ENCODE data around the gene TAPBP.

The TAPBP gene

GRCh38 chr6:33299237-33299944 lies 14.5 kb downstream of the TAPBP start:
- peak; percentile 70 for TF ChIP-seq CTCF (IDR thresholded peaks at IDR 0.05; ENCODE audit: borderline replicate concordance, insufficient read depth, low read depth, low read length)
- H3K4me3 ChIP-seq (ENCODE audit: low read depth, low read length) = peak overlapping the region; percentile 62

GRCh38 chr6:33298773-33299236 lies 15.1 kb downstream of the TAPBP start, which contains the start of gene RGL2:
RGL2 (minus strand) TSS chr6:33298942; CDS start chr6:33298610, 332 bp downstream.
- peak within 1 kb of the TSS; percentile 62 for H3K4me3 ChIP-seq (ENCODE audit: low read depth, low read length)
- TF ChIP-seq CTCF (IDR thresholded peaks at IDR 0.05; ENCODE audit: borderline replicate concordance, insufficient read depth, low read depth, low read length) = no peak

GRCh38 chr6:33297956-33298772 lies 15.7 kb downstream of the TAPBP start:
- 0 out of 2 replicates have a peak, but pooled peaks have one; percentile 7 for TF ChIP-seq CTCF (IDR thresholded peaks at IDR 0.05; ENCODE audit: borderline replicate concordance, insufficient read depth, low read depth, low read length)
- H3K4me3 ChIP-seq (ENCODE audit: low read depth, low read length) = peak overlapping the region; percentile 62

GRCh38 chr6:33297406-33297955 lies 16.4 kb downstream of the TAPBP start:
- no peak for TF ChIP-seq CTCF (IDR thresholded peaks at IDR 0.05; ENCODE audit: borderline replicate concordance, insufficient read depth, low read depth, low read length)
- peak overlapping the region; percentile 62 for H3K4me3 ChIP-seq (ENCODE audit: low read depth, low read length)

DNA sequence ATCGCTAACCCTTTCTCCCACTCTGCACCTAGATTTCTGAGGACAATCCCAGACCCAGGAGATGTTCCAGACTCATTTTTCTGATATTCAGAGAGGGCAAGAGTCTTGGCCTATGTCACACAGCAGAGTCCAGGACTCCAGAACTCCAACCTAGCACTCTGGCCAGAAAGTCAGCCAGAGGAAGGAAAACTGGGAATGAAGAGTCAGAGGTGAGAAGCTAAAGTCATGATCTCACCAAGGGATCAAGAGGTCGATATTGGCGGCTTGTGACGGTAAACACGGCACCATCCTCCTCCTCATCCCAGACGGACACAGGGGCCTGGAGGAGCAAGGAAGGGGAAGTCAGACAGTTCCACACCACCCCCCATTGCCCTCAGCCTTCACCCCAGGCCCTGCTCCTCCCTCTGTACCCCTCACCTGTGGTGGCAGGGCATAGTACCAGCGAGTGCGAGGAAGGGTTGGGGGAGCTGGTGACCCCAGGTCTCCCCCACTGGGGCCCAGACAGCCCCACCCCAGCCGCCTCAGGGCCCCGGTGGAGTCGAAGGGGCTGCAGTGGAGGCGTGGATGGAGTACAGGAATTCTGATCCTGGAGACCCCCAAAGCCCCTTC lies 17.0 kb downstream of the TAPBP start:
- no peak overlapping the region for H3K4me3 ChIP-seq (ENCODE audit: low read depth, low read length)
- no peak for TF ChIP-seq CTCF (IDR thresholded peaks at IDR 0.05; ENCODE audit: borderline replicate concordance, insufficient read depth, low read depth, low read length)

DNA sequence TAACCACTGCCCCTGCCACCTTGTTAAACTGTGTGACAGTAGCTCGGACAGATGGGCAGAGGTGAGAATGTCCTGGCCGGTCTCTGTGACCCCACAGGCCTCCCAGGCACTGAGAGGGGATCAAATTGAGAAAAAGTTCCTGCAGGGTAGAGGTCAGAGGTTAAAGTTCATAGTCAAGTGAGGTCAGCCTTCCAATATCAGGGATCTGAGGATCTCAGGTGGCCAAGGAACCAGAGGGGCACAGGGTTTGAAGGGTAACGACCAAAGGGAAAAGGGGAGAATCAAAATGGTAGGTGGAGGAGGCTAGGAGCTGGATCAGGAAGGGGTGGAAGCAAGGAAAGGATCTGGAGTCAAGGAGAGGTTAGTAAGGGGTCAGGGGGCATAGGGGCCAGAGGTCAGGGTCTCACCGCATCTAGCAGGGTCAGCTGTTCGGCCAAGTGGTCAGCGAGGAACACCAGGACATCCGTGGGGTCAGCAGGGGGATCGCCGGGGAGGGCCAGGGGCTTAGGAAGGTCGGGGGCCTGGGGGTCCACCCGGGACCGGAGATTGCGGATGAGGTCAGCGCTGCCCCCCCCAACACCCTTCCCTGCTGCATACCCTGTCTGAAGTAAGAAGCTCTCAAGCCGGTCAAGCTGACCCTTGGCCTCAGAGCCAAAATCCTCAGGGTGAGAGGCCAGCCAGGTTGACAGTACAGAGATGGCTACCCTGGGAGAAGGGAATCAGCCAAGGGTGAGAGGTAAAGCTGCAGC lies 18.1 kb downstream of the TAPBP start:
- TF ChIP-seq CTCF (IDR thresholded peaks at IDR 0.05; ENCODE audit: borderline replicate concordance, insufficient read depth, low read depth, low read length) = no peak
- H3K4me3 ChIP-seq (ENCODE audit: low read depth, low read length) = no peak overlapping the region
